EL (cell line): ENCODE data around the gene CLDN15.
A peak's percentile ranks its signal among the peaks of the same experiment; 100 is the strongest.
"Not testable (repeated sequence)": the region's sequence is repeated elsewhere in the genome, so short reads cannot be mapped to it uniquely, and the experiment has no call there.

Experiments used
- DNase-seq: peaks from one replicate; pipeline ENCODE4 v3.0.0-alpha.2; 2016

The CLDN15 gene

GRCh38 chr7:101218236-101219125 is 19.1 kb downstream of the CLDN15 start:
- DNase-seq: no peak

DNA sequence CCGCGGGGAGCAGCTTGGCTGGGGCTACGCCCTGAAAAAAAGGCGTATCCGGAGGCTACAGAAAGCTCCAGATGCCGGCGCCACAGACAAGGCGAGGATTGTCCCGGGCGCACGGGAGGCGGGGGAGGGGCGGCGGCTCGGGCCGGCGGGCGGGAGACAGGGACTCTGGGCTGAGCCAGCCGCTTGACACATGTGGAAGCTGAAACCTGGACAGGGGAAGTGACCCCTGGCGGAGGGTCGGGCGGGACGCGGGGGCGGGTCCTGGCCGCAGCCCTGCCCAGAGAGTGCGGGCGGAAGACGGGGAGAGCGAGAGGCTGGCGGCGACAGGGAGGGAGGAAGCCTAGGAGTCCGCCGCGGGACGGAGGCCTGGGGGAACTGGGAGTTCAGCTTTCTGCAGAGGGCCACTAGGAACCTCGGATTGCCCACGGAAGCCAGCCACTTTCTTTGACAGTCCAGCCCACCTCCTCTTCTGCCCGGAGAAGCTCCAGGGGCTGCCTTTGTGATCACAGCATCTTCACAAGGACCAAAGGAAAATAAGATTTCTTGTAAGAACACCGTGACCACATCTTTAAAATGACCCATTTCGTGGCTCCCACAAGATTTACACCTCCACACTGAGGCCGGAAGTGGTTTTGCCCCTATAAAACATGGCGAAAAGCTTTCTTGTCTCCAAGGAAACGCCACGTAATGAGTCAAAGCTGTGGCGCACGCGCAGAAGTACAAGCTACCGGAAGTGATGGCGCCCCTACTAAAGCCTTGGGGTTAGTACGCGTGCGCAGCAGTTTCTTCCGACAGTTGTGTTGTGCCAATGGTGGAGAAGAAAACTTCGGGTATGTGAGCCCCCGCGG is 20.0 kb downstream of the CLDN15 start, which contains the start of the genes PLOD3 and ZNHIT1:
TSS of gene PLOD3 (minus strand) at position 194 of the 848 bp plus-strand sequence. CDS start 307 bp downstream, outside the sequence.
TSS of gene ZNHIT1 (plus strand) at position 778 of the 848 bp plus-strand sequence. CDS start at position 809, 31 bp downstream.
- DNase-seq: peak; percentile 98

DNA sequence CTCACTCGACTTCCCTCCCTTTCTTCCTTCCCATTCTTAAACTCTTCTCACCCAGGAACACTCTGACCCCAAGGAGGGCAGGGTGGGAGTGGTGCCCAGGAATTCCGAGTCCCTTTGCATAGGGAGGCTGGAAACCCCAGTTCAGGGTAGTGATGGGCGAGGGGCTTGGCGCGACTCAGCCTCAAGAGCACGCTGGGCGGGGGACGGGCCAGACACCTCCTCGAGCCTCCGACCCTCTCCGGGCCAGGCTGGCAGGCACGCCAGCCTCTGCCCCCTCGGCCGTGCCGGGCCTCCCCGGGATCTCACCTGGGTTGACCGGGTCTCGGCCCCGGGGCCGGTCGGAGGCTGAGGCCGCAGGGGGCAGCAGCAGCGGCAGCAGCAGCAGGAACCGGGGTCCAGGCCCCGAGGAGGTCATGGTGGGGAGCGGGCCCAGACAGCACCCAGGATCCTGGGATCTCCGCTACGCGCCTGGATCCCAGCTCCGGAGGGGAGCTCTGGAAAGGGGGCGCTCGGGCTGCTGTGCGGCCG is 20.7 kb downstream of the CLDN15 start:
- DNase-seq: no peak

GRCh38 chr7:101216001-101216859 is 21.4 kb downstream of the CLDN15 start:
- peak; percentile 26 for DNase-seq

DNA sequence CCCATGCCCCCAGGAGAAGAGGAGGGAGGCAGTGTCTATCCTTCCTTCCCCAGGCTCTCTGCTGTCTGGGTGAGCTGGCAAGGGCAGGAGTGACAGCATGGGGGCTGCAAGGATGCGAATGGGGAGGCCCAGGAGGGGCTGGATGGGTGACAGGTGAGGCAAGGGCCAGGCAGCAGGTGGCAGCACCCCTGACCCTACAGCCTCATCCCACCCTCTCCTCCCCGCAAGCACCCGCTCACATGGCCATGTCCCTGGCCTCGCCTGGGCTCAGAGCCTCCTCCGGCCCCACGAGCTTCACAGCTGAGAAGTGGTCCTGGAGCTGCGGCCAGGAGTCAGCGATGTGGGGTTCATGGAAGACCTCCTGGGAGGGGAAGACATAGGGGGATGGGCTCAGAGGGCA is 25.6 kb downstream of the CLDN15 start:
- no peak for DNase-seq

- DNase-seq: no peak
Observed at GRCh38 chr7:101211501-101211900, 26.1 kb downstream of the CLDN15 start.

- no peak for DNase-seq
Observed at GRCh38 chr7:101210143-101210542, 27.5 kb downstream of the CLDN15 start.

- DNase-seq: no peak
Observed at GRCh38 chr7:101208794-101209193, 28.8 kb downstream of the CLDN15 start.

- DNase-seq: no peak
Observed at GRCh38 chr7:101207459-101207858, 30.1 kb downstream of the CLDN15 start.

DNA sequence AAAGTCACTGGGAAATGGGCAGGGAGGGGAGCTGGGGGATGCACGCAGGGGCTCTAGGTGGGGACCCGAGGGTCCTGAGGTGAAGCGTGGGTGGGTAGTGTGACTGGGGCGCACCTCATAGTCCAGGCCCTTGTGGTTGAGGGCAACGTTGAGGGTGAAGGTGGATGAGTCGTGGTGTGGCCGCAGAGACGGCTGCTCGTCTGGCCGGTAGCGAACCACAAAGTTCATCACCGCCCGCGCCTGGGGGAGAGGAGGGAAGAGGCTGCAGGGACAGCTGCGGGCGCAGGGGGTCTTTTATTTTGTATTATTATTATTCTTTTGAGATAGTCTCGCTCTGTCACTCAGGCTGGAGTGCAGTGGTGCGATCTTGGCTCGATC is 30.9 kb downstream of the CLDN15 start:
- no peak for DNase-seq

DNA sequence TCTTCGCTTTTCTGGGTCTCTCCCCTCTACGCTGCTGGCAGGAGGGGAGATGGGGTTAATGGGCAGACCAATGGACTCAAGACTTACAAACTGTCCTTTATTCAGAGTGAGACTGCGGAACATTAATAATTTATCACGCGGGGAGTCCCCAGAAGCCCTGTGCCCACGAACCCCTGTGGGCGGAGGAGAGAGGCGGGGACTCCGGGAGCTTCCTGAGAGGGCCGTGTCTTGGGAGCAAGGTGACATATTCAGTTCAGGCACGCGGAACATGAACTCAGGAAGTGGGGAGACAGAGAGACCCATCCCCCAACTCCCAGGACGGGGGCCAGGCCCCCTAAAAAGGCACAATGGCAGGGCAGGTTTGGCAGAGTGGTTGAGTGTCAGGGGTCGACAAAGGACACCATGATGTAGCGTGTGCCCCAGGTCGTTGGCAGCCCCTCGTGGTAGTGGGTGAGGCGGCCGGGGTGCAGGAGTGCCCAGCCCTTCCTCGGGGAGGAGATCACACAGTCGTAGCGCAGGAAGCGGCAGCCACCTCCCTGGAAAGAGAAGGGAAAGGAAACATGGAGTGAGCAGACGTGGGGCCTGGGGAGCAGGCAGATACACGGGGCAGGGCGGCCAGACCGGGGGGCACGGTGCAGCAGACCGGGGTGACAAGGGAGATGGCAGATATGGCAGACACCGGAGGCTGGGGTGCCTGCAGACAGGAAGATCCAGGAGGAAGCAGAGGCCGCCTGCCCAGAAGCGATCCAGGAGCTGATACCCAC is 31.5 kb downstream of the CLDN15 start:
- DNase-seq: no peak

DNA sequence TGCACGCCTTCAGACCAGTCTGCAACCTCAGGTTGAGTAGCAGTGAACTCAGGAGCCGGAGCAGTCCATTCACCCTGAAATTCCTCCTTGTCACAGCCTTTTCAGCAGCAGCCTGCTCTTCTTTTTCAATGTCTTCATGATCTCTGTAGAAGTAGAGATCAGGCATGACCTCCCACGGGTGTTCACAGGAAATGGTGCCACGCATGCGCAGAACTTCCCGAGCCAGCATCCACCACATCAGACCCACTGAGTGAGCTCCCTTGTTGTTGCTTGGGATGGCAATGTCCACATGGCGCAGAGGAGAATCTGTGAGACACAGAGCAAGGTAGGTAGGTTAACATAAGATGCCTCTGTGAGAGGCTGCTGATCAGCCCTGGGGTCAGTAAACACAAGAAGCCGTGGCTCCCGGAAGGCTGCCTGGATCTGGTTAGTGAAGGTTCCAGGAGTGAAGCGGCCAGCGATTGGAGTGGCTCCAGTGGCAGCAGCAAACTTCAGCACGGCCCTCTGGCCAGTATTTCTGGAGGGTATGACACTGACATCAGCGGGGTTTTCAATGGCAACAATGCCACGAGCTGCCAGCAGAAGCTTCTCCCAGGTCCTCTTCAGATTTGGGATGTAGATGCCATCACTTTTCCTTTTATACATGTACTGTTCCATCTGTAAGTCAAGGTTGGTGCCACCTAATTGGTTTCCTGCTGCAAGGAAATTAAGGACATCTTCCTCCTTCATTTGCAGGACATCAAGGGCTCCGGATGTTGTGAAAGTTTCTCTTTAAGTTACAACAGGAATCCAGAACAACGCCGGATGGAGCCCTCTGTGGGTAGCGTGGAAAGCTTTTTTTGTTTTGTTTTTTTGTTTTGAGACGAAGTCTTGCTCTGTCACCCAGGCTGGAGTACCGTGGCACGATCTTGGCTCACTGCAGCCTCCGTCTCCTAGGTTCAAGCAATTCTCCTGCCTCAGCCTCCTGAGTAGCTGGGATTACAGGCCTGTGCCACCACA is 33.6 kb downstream of the CLDN15 start:
- not testable (repeated sequence) for DNase-seq

- DNase-seq: no peak
Observed at GRCh38 chr7:101202603-101202918, 35.0 kb downstream of the CLDN15 start.

DNA sequence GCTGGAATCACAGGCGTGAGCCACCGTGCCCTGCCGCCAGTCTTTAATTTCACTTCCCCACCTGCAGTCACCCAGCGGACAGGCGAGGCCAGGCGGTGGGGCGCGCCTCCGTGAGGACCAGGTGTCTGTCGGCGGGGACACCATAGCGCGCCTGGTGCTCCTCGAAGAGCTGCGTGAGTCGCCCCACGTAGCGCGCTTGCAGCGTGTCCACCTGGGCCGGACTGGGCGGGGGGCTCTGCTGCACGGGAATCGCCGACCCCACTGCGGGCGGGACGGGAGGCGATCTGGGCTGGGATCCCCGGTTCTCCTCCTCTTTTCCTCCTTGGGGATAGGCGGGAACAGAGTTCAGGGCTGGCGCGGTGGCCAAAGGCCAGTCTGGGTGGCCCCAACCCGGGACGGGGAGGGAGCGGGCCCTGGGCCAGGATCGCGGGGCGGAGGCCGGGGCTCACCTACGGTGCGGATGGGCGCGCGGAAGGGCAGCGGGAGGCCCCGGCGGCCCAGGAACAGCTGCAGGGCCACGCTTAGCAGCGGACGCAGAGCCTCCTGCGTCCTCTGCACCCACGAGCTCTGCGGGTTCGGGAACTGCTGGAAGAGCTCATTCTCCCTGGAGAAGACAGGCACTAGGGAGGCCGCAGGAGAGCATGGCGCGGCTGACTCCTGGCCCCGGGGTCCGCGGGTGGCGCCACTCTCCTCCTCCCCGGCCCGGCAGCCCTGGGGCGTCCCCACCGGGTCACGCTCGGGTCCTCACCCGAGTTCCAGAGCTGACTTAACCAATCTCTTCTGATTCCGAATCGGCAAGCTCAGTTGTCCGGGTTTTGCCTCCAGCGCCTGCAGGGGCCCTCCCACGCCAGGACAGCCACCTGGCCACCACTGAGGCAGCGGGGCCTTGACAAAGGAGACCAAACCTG is 35.7 kb downstream of the CLDN15 start:
- no peak for DNase-seq

DNA sequence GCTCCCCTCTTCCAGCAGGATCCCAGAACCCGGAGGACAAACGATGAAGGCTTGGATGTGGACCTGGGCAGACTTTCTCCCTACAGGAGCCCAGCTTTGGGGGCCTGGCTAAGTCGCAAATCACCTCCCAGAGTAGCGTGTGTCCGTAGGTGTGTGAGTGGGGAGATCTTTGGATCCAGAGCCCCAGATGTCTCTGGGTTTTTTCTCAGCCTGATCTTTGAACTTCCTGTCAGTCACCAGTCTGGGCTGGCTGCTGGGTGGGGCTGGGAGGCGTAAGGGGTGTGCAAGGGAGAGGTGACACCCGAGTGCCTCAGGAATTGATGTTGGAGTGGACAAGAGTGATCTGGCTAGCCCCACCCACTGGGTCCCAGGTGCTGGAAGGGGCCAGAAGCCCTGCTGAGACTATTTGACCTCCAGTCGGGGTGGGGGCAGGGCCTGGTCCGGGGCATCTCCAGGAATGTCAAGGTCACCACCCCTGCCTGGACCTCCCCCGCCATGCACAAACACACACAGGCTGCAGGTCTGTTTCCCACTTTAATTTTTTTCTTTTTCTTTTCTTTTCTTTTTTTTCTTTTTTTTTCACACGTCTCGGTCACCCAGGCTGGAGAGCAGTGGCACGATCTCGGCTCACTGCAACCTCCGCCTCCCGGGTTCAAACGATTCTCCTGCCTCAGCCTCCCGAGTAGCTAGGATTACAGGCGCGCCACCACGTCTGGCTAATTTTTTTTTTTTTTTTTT is 36.6 kb downstream of the CLDN15 start, which contains the start of gene MOGAT3:
TSS of gene MOGAT3 (minus strand) at position 175 of the 738 bp plus-strand sequence. CDS start 182 bp downstream, outside the sequence.
- DNase-seq: no peak

DNA sequence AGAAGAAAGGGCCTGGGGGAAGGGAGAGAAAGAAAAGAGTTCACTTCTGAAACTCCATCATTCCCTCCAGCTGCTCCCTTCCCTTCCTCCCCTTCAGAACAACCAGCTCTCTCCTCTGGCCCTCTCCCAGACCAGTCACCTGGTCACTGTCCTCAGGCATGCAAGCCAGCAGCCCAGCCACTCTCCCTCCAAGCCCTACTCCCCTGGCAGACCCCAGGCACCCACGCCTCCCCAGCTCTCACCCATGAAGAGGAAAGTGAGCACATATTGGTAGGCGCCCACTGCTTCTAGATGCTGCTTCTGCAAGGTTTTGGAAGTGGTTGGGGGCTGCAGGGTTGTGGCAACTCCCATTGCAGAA is 37.1 kb downstream of the CLDN15 start:
- DNase-seq: no peak

- DNase-seq: not testable (repeated sequence)
Observed at GRCh38 chr7:101199522-101199921, 38.1 kb downstream of the CLDN15 start.

DNA sequence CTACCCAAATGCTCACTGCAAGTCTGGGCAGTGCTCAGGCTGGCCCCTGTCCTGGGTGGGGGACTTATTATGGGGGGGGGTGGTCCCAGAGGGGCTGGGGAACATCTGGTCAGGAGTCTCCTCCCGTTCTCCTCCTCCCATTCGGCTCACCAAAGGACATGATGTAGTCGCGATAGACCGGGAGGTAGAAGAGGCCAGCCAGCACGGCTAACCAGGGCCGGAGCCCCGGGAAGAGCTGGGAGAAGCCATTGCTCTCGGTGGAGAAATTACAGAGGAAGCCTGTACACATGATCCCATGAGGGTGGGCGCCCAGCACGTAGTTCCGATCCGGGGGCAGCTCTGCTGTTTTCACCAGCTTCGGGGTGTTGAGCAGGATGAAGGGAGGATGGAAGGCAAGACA is 39.1 kb downstream of the CLDN15 start:
- no peak for DNase-seq

- DNase-seq: no peak
Observed at GRCh38 chr7:101197991-101198390, 39.6 kb downstream of the CLDN15 start.
